ENCODE measurements around the gene MOXD1.
"Not testable (repeated sequence)": the region's sequence is repeated elsewhere in the genome, so short reads cannot be mapped to it uniquely, and the experiment has no call there.

MOXD1 gene

GRCh38 chr6:132275066-132275970, 126.0 kb downstream of the MOXD1 start:
- DNase-seq, result no peak

DNA sequence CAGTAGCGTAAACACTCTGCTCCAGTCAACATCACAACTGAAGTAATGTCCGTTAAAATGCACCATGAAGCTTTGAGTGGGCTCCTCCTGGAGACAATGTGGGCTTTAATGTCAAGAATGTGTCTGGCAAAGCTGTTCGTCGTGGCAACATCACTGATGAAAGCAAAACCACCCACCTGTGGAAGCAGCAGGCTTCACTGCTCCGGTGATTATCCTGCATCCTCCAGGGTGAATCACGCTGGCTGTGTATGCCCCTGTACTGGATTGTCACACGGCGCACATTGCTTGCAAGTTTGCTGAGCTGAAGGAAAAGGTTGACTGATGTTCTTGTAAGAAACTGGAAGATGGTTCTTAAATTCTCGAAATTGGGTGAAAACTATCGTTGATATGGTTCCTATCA, 128.5 kb downstream of the MOXD1 start:
- DNase-seq, result no peak

DNA sequence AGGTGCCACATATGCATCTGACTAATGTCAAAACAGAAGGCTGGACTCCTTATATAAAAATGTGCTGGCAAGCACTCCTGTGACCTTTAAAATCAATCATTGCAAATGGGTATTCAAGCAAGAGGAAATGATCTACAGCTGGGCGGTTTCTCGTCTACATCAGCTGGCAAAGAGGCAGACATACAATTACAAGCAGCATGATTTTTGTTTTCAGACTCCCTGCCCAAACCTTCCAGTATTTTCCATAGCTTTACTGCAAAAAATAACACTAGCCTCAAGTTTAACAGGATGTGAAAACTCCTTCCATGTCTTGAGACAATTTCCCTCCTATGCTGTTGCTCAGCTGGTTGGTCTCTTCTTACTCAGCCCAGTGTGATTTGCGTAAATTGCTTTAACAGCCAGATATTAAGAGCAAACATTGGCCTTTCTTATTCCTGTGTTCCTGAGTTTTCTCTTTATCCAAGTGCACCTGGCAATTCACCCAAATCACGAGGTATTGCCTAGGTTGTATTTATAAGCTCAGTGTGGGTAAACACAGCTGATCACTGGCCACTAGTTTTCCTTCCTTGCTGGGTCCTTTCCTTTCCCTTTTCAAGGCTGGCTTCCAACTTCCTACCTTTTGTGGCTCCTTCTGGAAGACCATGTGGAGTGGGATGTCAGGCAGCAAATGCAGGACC, 130.4 kb downstream of the MOXD1 start:
- no peak for DNase-seq

DNA sequence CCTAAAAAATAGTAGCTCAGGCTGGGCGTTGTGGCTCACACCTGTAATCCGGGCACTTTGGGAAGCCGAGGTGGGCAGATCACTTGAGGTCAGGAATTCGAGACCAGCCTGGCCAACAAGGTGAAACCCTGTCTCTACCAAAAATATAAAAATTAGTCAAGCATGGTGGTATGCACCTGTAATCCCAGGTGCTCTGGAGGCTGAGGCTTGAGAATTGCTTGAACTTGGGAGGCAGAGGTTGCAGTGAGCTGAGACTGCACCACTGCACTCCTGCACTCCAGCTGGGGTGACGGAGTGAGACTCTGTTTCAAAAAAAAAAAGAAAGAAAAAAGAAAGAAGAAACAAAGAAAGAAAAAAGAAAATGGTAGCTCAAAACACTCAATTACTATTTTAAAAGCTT, 132.6 kb downstream of the MOXD1 start:
- DNase-seq, result not testable (repeated sequence)

DNA sequence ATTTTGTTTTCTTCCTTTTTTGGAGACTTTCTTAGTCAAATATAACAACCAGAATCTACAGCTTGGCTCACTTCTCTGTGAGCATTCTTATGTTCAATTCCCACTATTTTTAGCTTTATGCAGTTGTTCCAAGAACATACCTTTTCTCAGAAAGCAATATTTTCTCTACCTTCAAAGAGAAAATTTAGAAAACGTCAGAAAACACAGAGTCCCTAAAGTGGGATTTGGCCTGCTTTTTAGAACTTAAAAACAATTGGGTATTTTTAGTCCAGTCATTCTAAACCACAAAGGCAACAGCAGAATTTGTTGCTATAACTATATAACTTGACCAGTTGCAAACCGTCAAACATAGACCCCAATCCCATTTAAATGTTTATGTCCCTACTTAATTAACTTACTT, 133.1 kb downstream of the MOXD1 start:
- no peak for DNase-seq

DNA sequence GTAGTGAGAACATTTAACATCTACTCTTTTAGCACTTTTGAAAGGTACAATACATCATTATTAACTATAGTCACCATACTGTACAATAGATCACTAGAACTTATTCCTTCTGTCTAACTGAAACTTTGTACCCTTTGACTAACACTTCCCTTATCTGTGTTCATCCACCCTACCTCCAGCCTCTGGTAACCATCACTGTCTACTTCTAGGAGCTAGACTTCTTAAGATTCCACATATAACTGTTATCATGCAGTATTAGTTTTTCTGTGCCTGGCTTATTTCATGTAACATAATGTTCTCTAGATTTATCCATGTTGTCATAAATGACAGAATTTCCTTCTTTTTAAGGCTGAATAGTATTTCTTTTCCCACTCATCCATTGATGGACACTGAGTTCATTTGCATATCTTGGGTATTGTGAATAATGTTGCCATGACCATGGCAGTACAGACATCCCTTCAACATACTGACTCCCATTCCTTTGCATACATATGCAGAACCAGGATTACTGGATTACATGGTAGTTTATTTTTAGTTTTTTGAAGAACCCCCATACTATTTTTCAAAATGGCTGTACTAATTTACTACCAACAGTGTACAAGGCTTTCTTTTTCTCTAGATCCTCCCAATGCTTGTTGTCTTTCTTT, 135.7 kb downstream of the MOXD1 start:
- no peak for DNase-seq

GRCh38 chr6:132264021-132264500, 137.2 kb downstream of the MOXD1 start:
- no peak for DNase-seq

DNA sequence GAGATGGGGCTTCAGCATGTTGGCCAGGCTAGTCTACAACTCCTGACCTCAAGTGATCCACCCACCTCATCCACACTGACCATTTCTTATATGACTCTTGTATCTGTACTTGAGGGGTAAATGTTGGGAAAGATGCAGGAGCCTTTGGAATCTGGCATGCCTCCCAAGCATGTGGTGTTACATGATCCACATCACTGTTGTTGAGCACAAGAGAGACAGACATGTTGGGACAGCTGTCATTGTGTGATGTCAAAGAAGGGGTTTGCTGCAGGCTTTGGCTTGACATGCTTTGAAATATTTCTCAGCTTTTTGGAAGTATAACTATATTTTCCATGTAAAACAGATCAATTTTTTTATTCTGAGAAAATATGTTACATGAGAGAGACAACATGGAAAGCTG, 139.9 kb downstream of the MOXD1 start:
- no peak for DNase-seq

- no peak for DNase-seq
Observed at GRCh38 chr6:132259070-132259469, 142.2 kb downstream of the MOXD1 start.

- no peak for DNase-seq
Observed at GRCh38 chr6:132257561-132257960, 143.7 kb downstream of the MOXD1 start.

- DNase-seq, result no peak
Observed at GRCh38 chr6:132256457-132256856, 144.8 kb downstream of the MOXD1 start.

GRCh38 chr6:132253906-132254305, 147.4 kb downstream of the MOXD1 start:
- DNase-seq, result no peak

GRCh38 chr6:132253211-132253610, 148.1 kb downstream of the MOXD1 start:
- no peak for DNase-seq

DNA sequence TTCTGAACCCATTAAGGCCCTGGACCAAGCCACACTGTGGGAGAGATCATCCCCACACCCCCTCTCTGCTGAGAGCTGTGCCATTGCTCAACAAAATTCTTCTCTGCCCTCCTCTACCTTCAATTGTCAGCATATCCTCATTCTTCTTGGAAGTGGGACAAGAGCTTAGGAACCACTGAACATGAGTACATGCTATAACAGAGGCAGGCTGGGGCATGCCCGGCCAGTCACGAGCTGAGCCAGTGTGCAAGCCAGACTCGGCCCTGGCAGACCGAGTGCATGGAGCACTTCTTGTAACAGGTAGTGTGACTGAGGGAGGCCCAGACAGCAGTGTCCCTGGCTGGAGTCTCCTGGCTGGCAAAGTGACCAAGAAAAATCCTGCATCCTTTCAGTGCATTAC, 149.2 kb downstream of the MOXD1 start:
- DNase-seq, result no peak

GRCh38 chr6:132251711-132252110, 149.6 kb downstream of the MOXD1 start:
- no peak for DNase-seq

DNA sequence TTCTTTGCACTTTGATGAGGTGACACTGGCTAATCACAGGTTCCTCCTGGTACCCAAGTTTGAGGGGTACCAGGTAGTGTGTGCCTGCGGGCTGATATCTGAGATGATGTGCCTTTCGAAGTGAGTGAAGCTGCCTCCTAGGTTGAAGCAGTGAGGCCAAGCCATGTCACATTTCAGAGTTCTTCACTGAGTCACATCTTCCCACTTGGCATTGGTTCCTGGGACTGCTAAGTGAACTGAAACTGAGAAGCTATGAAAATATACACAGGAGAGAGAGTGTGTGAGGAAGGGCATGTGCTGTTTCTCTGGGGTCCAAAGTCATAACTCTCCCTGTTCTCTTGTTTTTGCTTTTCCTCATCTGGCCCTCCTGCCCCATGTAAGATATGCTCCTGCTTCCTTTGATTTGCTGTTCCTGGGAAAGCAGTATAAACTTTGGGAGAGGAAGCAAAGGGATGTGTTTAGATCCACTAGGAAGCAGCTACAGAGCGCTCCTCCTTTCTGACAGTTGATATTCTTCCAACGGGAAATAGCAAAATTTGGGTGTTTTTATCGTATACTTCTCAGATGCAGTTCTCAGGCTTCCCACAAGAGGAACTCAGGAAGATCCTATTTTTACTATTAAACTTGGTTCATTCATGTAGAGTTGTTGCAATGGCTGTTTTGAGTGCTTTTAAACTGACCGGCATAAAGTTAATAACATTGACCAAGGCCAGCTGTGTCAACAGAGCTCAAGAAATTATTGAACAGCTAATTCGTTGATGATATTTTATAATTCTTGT, 153.7 kb downstream of the MOXD1 start:
- DNase-seq, result no peak

- no peak for DNase-seq
Observed at GRCh38 chr6:132246632-132247270, 154.5 kb downstream of the MOXD1 start.

DNA sequence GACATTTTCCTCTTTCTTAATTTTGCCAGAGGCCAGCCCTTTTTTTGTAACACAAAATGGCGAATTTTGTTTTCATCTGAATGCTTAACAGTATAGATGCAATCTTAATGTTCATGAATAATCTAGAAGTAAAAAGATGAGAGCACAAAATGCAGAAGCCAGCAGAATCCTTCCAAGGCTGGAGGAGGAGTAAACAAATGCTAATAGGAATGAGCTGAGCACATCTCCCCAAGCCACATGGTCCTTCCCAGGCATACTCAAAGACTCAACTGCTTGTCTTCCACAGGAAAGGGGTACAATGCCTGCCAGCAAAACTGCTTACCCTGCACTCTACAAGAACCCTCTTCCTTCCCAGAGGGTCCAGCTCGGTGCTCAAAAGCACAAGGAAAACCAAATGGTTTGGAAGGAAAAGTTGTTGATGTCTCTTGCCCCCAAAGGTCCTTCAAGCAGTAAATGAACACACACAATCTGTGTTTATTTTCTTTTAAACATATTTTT, 155.1 kb downstream of the MOXD1 start:
- no peak for DNase-seq
